Stimulated activated CD8-positive, alpha-beta memory T cell treated with anti-CD3 and anti-CD28 coated beads, Interleukin-7, amount 100 ng/mL, for 1 hour (primary cell): Measurements from ENCODE around the gene GAN.
"Not testable (repeated sequence)": the region's sequence is repeated elsewhere in the genome, so short reads cannot be mapped to it uniquely, and the experiment has no call there.

Experiments used
- DNase-seq, 2 donors: peaks; one replicate each; pipeline ENCODE4 v3.0.0-alpha.2; 2020; ENCODE audit warnings: low read depth in 2 of 2

The GAN gene

GRCh38 chr16:81310045-81310644 lies 4.6 kb upstream of the GAN start:
- DNase-seq, result no peak

- DNase-seq, result no peak
Measured at GRCh38 chr16:81311762-81312161, 3.0 kb upstream of the GAN start.

- no peak for DNase-seq
Measured at GRCh38 chr16:81313701-81314602, 810 bp upstream of the GAN start.

- peak in 1 of 2 donors; percentile 19 for DNase-seq
Measured at GRCh38 chr16:81315271-81316175, 761 bp downstream of the GAN start.

GRCh38 chr16:81316176-81316496 lies 1.4 kb downstream of the GAN start:
- DNase-seq, result no peak

- DNase-seq, result no peak
Measured at GRCh38 chr16:81318711-81319110, 3.9 kb downstream of the GAN start.

GRCh38 chr16:81319221-81319912 lies 4.6 kb downstream of the GAN start:
- DNase-seq, result no peak

GRCh38 chr16:81321039-81321438 lies 6.3 kb downstream of the GAN start:
- DNase-seq, result no peak

- no peak for DNase-seq
Measured at GRCh38 chr16:81321536-81321935, 6.8 kb downstream of the GAN start.

- no peak for DNase-seq
Measured at GRCh38 chr16:81324808-81325207, 10.0 kb downstream of the GAN start.

- no peak for DNase-seq
Measured at GRCh38 chr16:81327011-81327410, 12.2 kb downstream of the GAN start.

- DNase-seq, result no peak
Measured at GRCh38 chr16:81327447-81328196, 12.9 kb downstream of the GAN start.

GRCh38 chr16:81329947-81330346 lies 15.2 kb downstream of the GAN start:
- no peak for DNase-seq

- DNase-seq, result no peak
Measured at GRCh38 chr16:81333356-81333755, 18.6 kb downstream of the GAN start.

GRCh38 chr16:81335669-81336068 lies 20.9 kb downstream of the GAN start:
- no peak for DNase-seq

GRCh38 chr16:81337097-81337496 lies 22.3 kb downstream of the GAN start:
- no peak for DNase-seq

- not testable (repeated sequence) for DNase-seq
Measured at GRCh38 chr16:81345172-81345571, 30.4 kb downstream of the GAN start.

GRCh38 chr16:81347425-81347824 lies 32.7 kb downstream of the GAN start:
- no peak for DNase-seq

GRCh38 chr16:81349608-81350305 lies 35.0 kb downstream of the GAN start:
- DNase-seq, result no peak

- DNase-seq, result no peak
Measured at GRCh38 chr16:81350306-81350615, 35.5 kb downstream of the GAN start.

GRCh38 chr16:81353895-81354294 lies 39.1 kb downstream of the GAN start:
- no peak for DNase-seq
